NT2/D1 (cell line): ENCODE data around the gene TOMM40.
"Not testable (repeated sequence)": the region's sequence is repeated elsewhere in the genome, so short reads cannot be mapped to it uniquely, and the experiment has no call there.

Source experiments
- SUZ12 ChIP-seq: IDR thresholded peaks from 2 replicates; pipeline ENCODE4 v1.6.1; 2011; ENCODE audit not compliant: insufficient read length, insufficient read depth; ENCODE audit errors: extremely low read depth
- YY1 ChIP-seq: IDR thresholded peaks from 2 replicates; pipeline ENCODE4 v1.6.1; 2011; ENCODE audit not compliant: insufficient read length, insufficient read depth

GRCh38 chr19:44914433-44915206 lies 23.6 kb downstream of the TOMM40 start, which contains the start of gene APOC1:
- not testable (repeated sequence) for TF ChIP-seq YY1, SUZ12
